ENCODE measurements around the gene SLC19A2.

DNA sequence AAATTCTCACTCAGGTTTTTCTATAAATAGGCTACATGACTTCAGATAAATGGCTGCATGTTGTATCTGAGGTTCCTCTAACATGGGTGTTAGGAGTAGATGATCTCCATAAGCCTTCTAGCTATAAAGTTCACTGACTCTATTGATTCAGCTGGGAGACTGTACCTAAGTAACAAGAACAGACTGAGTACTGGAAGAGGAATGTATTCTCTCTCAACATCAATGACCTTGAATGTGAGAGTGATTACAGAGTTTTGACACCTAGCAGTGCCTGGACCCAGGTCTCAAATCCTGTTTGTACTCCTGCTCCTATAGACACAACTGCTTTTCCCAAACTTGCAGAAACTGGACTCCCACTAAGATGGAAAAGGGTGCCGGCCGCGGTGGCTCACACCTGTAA is 8.6 kb upstream of the SLC19A2 start:
- TF ChIP-seq, protein P1, sequence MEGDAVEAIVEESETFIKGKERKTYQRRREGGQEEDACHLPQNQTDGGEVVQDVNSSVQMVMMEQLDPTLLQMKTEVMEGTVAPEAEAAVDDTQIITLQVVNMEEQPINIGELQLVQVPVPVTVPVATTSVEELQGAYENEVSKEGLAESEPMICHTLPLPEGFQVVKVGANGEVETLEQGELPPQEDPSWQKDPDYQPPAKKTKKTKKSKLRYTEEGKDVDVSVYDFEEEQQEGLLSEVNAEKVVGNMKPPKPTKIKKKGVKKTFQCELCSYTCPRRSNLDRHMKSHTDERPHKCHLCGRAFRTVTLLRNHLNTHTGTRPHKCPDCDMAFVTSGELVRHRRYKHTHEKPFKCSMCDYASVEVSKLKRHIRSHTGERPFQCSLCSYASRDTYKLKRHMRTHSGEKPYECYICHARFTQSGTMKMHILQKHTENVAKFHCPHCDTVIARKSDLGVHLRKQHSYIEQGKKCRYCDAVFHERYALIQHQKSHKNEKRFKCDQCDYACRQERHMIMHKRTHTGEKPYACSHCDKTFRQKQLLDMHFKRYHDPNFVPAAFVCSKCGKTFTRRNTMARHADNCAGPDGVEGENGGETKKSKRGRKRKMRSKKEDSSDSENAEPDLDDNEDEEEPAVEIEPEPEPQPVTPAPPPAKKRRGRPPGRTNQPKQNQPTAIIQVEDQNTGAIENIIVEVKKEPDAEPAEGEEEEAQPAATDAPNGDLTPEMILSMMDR (conservative IDR thresholded peaks at IDR 0.05; ENCODE audit: low read length), result no peak
- TF ChIP-seq EZH2phosphoT487 (IDR thresholded peaks at IDR 0.05; ENCODE audit: borderline replicate concordance), result no peak

Data from Loucy (cell line).